Astrocyte of the spinal cord (primary cell): ENCODE data around the gene C17orf107.
"Not testable (repeated sequence)": the region's sequence is repeated elsewhere in the genome, so short reads cannot be mapped to it uniquely, and the experiment has no call there.

Source experiments
- DNase-seq: peaks from one replicate; pipeline ENCODE4 v3.0.0; 2011; ENCODE audit warnings: low read depth, low spot score
- H3K4me3 ChIP-seq: 2 replicates; pipeline ENCODE4 v1.5.1; 2011; ENCODE audit warnings: low read depth, mild to moderate bottlenecking, low read length, moderate library complexity
- CTCF ChIP-seq: IDR thresholded peaks from 2 replicates; pipeline ENCODE4 v1.5.1; 2012; ENCODE audit warnings: low read depth, mild to moderate bottlenecking, low read length, inconsistent platforms
- in situ Hi-C: cut with HindIII; loops from 2 replicates; pipeline ENCODE4 v1.10.0; 2017; ENCODE audit warnings: low sequenced_read_pairs

The C17orf107 gene

GRCh38 chr17:4856271-4856936, 42.9 kb upstream of the C17orf107 start:
- in situ Hi-C loops = no loop called here
- no peak for DNase-seq
- no peak overlapping the region for H3K4me3 ChIP-seq
- TF ChIP-seq CTCF = no peak

GRCh38 chr17:4856937-4857314, 42.4 kb upstream of the C17orf107 start:
- no peak for TF ChIP-seq CTCF
- in situ Hi-C loops = no loop called here
- DNase-seq = no peak
- no peak overlapping the region for H3K4me3 ChIP-seq

GRCh38 chr17:4857347-4857746, 42.0 kb upstream of the C17orf107 start:
- in situ Hi-C loops, H3K4me3 ChIP-seq, DNase-seq: not testable (repeated sequence)

GRCh38 chr17:4858068-4858881, 41.1 kb upstream of the C17orf107 start:
- in situ Hi-C loops = no loop called here
- TF ChIP-seq CTCF = no peak
- DNase-seq = no peak
- H3K4me3 ChIP-seq = no peak overlapping the region

GRCh38 chr17:4858882-4859260, 40.5 kb upstream of the C17orf107 start:
- in situ Hi-C loops = no loop called here
- no peak for TF ChIP-seq CTCF
- H3K4me3 ChIP-seq = no peak overlapping the region
- DNase-seq = peak; percentile 37

GRCh38 chr17:4859816-4860625, 39.3 kb upstream of the C17orf107 start:
- H3K4me3 ChIP-seq = no peak overlapping the region
- DNase-seq = no peak
- in situ Hi-C loops = no loop called here
- no peak for TF ChIP-seq CTCF

GRCh38 chr17:4860651-4861050, 38.7 kb upstream of the C17orf107 start:
- no peak for DNase-seq
- H3K4me3 ChIP-seq = no peak overlapping the region

More at GRCh38 chr17:4860651-4861050, 38.7 kb upstream of the C17orf107 start:
- in situ Hi-C loops = no loop called here
- TF ChIP-seq CTCF = no peak
